ENCODE results near the gene CXCL9.

DNA sequence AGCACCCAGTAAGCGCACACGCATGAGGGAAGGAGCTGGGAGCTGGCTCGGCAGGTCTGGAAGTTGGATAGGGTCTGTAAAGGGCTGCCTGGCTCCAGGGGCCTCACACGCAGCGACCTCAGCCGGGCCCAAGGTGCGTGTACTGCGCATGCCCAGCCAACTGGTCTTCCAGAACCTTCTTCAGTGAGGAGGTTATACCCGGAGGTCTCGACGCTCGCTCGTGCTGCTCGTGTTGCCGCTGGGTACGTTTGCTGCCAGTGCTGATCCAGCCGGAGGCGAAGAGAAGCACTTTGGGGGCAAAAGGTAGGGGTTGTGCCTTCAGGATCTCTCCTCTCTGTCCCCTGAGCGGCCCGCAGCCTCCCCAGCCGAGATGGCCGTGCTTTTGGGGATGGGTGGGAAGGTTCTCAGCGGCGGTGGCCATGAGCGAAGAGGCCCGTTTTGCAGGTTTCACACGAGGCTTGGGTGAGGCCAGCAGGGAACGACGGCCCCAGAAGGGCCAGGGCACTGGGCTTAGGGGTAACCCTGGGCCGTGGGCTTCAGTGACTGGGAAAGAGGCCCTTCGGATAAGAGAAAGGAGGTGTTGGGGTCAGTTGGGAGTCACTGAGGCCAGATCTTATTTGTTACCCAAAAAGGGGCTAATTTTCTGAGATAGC, 3.8 kb upstream of the CXCL9 start:
- TF ChIP-seq ZNF24 (tag by site-specific recombination; IDR thresholded peaks at IDR 0.05) (no peak), SCRT1 (tag by site-specific recombination; IDR thresholded peaks at IDR 0.05; ENCODE audit: borderline replicate concordance) (no peak), ZNF785 (tag by site-specific recombination; IDR thresholded peaks at IDR 0.05) (no peak)
- TF ChIP-seq, protein P1, sequence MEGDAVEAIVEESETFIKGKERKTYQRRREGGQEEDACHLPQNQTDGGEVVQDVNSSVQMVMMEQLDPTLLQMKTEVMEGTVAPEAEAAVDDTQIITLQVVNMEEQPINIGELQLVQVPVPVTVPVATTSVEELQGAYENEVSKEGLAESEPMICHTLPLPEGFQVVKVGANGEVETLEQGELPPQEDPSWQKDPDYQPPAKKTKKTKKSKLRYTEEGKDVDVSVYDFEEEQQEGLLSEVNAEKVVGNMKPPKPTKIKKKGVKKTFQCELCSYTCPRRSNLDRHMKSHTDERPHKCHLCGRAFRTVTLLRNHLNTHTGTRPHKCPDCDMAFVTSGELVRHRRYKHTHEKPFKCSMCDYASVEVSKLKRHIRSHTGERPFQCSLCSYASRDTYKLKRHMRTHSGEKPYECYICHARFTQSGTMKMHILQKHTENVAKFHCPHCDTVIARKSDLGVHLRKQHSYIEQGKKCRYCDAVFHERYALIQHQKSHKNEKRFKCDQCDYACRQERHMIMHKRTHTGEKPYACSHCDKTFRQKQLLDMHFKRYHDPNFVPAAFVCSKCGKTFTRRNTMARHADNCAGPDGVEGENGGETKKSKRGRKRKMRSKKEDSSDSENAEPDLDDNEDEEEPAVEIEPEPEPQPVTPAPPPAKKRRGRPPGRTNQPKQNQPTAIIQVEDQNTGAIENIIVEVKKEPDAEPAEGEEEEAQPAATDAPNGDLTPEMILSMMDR (tag by site-specific recombination; IDR thresholded peaks at IDR 0.05), result no peak
- TF ChIP-seq, protein P2, sequence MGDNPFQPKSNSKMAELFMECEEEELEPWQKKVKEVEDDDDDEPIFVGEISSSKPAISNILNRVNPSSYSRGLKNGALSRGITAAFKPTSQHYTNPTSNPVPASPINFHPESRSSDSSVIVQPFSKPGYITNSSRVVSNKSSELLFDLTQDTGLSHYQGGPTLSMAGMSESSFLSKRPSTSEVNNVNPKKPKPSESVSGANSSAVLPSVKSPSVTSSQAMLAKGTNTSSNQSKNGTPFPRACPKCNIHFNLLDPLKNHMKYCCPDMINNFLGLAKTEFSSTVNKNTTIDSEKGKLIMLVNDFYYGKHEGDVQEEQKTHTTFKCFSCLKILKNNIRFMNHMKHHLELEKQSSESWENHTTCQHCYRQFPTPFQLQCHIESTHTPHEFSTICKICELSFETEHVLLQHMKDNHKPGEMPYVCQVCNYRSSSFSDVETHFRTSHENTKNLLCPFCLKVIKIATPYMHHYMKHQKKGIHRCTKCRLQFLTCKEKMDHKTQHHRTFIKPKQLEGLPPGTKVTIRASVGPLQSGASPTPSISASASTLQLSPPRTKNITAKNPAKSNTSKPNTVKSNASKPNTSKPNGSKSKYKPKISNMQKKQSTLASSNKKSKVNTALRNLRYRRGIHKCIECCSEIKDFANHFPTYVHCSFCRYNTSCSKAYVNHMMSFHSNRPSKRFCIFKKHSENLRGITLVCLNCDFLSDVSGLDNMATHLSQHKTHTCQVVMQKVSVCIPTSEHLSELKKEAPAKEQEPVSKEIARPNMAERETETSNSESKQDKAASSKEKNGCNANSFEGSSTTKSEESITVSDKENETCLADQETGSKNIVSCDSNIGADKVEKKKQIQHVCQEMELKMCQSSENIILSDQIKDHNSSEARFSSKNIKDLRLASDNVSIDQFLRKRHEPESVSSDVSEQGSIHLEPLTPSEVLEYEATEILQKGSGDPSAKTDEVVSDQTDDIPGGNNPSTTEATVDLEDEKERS (tag by site-specific recombination; IDR thresholded peaks at IDR 0.05), result no peak

All from HEK293 (cell line).